HG02623 (cell line): ENCODE results near the gene SDK1.

ENCODE experiments used
- ATAC-seq: cut with Tn5 transposase; IDR thresholded peaks from one replicate; pipeline ENCODE4 v1.9.1; 2021; ENCODE audit warnings: moderate library complexity; ENCODE audit not compliant: unreplicated experiment

Gene SDK1

DNA sequence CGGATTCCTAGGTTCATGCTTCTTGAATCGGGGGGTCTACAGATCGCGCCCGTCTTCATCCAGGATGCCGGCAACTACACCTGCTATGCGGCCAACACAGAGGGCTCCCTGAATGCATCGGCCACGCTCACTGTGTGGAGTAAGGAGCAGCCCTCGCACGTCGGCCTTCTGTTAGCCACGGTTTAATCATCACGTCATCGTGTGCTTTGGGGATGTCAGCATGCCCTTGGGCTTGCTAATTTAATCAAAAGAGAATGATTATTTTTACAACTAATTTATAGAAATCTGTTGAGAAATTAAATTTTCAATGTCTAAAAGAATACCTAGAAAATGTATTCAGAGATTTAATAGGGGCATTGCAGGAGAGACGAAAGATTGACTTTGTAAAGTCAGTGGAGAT is 668.2 kb downstream of the SDK1 start:
- ATAC-seq = no peak

DNA sequence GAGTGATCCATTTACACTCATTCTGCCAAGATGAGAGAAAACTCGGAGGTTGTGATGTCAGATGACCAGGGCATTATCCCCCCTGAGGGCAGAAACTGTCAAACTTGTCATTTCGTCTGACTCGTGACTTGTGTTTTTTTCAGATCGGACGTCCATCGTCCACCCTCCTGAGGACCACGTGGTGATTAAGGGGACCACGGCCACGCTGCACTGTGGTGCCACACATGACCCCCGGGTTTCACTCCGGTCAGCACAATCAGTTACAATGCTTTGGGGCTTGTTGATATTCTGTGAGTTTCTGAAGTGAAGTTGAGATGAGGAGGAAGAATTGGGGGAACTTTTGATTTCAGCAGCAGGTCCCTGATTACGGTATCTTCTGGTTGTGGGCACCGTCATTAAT is 670.3 kb downstream of the SDK1 start:
- no peak for ATAC-seq

- ATAC-seq = no peak
These were observed 672.2 kb downstream of the SDK1 start for GRCh38 chr7:3973264-3973663.

- ATAC-seq = no peak
These were observed 673.3 kb downstream of the SDK1 start for GRCh38 chr7:3974329-3974728.

DNA sequence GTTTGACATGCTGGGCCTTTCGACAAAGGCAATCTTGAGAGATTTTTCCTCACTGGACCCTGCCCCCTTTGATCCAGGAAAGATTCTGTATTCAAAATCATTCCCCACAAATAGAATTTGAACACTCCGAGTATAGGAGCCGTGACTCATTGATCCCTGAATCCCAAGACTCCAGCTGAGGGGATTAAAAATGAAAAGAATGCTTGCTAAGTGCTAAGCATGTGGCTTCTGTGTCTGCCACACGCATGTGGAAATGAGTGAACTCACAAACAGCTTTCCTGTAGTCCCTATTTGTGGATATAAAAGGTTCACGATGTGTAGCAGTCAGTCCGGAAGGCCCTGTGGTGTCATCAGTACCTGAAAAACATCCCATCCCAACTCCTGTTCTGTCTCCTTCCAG is 674.3 kb downstream of the SDK1 start:
- no peak for ATAC-seq

GRCh38 chr7:3977391-3977790 is 676.3 kb downstream of the SDK1 start:
- no peak for ATAC-seq

DNA sequence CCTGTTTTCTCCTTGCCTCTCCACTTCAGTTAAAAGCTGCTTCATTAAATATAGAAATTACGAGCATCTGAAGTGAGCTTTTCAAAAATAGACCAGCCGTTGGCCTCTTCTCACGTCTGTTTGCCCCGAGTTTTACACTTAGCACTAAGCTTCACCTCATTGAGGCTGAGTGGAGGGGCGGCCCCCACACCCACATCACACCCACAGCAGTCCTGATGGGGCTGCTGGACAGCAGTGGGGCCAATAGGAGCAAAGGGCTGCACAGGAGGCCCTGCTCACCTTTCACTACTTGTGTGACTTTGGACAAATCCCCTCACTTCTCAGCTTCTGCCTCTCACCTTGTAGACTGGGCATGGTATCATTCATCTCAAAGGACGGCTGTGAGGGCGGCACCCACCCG is 677.8 kb downstream of the SDK1 start:
- no peak for ATAC-seq

- ATAC-seq = no peak
These were observed 678.7 kb downstream of the SDK1 start for GRCh38 chr7:3979611-3980299.

GRCh38 chr7:3980300-3980643 is 679.2 kb downstream of the SDK1 start:
- ATAC-seq = no peak

- no peak for ATAC-seq
These were observed 680.2 kb downstream of the SDK1 start for GRCh38 chr7:3981281-3981680.

DNA sequence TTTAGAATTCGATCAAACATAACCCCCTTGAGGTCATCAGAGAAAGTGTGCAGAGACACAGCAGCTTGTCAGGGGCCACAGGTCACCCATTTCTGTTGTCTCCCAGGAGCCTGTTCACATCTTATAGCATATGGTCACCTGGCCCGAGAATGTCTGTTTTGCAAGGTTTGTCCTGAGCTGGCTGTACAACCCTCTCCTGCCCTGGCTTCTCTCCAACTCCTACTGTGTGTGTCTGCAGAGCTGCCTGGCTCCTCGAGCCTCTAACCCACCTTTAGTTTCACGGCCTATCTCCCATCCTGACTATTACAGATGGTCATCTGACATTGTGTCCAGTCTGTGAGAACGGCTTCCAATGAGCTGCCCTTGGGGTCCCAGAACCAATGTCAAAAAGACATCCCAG is 683.4 kb downstream of the SDK1 start:
- ATAC-seq = no peak

GRCh38 chr7:3986927-3987326 is 685.9 kb downstream of the SDK1 start:
- no peak for ATAC-seq

DNA sequence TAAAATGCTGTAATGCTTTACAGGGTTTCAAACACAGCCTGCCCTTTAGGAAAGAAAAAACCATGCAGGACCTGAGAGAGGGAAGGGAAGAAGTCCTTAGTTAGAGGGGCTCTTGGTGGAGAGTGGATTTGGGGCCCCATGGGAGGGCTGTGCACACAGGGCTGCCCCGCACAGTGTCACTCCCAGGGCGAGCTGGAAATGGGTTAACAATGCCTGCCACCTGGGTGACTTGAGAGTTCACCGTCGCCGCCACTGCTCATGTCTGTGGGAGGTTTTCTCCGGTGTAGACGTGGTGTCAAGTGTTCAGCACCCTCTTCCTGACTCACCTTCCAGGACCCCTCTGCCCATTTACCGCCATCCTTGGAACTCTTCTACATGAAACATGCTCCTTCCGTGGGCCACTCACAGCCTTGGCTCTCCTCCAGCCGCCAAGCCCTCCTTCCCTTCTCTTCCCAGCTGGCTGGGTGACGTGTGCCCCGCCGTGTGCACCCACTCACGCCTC is 686.4 kb downstream of the SDK1 start:
- ATAC-seq = no peak

DNA sequence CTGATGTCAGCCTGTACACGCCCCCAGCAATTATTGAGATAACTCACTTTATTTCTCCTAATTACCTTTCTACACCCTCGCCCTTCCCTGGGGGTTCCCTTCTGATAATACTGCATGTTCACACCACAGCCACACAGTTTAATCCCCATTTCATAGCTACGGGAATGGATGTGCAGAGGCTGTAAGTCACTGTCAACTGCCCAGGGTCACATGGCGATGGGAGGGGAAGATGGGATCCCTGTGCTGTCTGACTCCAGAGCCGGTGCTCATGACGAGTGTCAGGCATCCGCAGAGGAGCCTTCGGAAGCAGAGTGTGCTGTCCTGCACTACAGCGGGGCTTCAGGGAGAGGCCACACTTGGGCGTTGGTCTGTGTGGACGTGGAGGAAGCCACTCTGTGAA is 688.7 kb downstream of the SDK1 start:
- ATAC-seq = no peak

DNA sequence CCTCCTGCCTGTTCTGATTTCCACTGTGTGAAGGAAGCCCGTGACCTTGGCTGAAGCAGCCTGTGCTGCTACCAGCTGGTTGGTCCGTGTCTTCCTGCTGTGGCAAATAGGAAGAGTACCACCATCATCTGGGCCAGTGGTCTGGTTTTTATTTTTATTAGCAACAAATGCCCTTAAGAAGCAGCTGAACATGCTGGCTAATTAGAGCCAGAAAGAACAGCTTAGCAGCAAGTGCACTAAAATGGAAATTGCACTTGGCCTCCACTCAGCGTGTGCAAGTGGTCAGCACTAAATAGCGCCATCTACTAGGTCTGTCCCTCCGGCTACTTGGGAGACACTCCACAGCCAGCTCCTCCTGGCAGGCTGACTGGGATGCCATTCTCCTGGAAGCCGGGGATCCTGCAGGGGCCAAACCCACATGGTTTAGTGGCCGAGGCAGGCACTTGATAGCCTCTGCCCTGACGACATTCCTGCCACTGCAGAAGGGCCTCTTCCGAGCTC is 690.7 kb downstream of the SDK1 start:
- no peak for ATAC-seq

DNA sequence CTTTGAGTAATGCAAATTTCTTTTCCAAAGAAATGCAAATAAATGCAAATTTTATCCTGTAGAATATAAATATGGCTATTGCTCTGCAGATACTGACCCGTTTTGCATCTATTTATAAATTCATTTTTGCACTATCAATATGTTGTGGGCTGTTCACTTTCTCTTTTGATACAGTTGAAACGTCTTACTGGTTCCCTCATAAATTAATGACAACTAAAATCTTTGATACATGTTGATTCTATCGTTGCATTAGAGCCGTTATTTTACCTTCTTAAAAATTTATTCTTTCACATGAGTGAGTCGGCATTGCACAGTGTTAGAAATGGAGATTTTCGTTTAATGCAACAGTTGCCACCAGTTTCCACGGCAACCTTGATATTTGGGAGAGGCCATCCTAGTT is 691.8 kb downstream of the SDK1 start:
- ATAC-seq = no peak

GRCh38 chr7:3994764-3995163 is 693.7 kb downstream of the SDK1 start:
- no peak for ATAC-seq

DNA sequence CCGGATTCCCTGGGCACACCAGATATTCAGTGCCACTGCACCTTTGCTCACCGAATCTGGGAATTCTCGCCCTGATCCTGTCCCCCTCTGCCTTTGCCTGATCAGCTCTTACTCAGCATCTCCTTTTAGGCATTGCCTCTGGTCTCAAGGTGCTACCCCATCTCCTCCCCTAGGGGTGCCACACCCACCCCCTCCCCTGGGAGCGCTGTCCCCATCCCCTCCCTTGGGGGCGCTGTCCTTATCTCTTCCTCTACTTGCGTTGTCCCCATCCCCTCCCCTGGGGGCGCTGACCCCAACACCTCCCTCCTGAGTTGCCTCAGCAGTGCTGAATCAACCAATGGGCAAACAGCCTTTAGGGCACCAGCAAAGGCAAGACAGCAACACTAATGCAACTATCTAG is 694.1 kb downstream of the SDK1 start:
- ATAC-seq = no peak

GRCh38 chr7:3998060-3998459 is 697.0 kb downstream of the SDK1 start:
- ATAC-seq = no peak

GRCh38 chr7:4000139-4000538 is 699.1 kb downstream of the SDK1 start:
- ATAC-seq = no peak

GRCh38 chr7:4000934-4001333 is 699.9 kb downstream of the SDK1 start:
- no peak for ATAC-seq

- no peak for ATAC-seq
These were observed 700.7 kb downstream of the SDK1 start for GRCh38 chr7:4001742-4002141.

DNA sequence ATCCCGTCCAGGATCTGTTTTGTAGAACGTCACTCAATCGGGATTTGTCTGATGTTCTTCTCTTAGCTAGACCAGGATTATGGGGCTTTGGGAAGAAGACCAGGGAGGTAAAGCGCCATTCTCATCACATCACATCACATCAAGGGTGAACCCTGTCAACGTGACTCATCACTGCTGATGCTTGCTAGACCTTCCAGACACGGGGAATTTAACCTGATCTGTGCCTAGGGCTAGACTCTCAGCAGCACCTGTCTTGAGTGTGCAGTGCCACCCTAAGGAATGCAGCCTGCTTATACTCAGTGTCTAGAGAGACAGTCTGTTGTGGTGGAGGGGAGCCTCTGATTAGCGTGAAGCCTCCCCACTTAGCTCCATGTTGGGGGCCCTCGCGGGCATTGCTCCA is 702.5 kb downstream of the SDK1 start:
- ATAC-seq = no peak
